CD4-positive, alpha-beta memory T cell (primary cell): Measurements from ENCODE around the gene ALKBH1. TPM values are rescaled to one million over a fixed set of nuclear protein-coding genes. Genes with fewer than 3 reads are reported as not detected.
"Not testable (repeated sequence)": the region's sequence is repeated elsewhere in the genome, so short reads cannot be mapped to it uniquely, and the experiment has no call there.

ENCODE experiments used
- CTCF ChIA-PET: fragments of 350-600 bp; sonication (Branson Sonifier 250); formaldehyde crosslinking; loops from one replicate; lab custom pipeline; 2021; ENCODE audit warnings: inconsistent platforms; ENCODE audit not compliant: partially characterized antibody; lab: Charles Lee
- POLR2A ChIA-PET: fragments of 350-600 bp; sonication (Branson Sonifier 250); formaldehyde crosslinking; loops from one replicate; lab custom pipeline; 2021; ENCODE audit not compliant: partially characterized antibody; lab: Charles Lee
- DNase-seq, 5 donors: peaks; one replicate each; pipeline versions ENCODE4 v3.0.0 to v3.0.0-alpha.2; 2020 to 2022; ENCODE audit warnings: mixed read lengths in 1 of 5
- H3K27ac ChIP-seq: one replicate; pipeline ENCODE4 v1.7.0; 2013; ENCODE audit warnings: low read depth, low read length
- H3K27me3 ChIP-seq: 2 replicates; pipeline ENCODE4 v1.7.0; 2013; ENCODE audit warnings: mild to moderate bottlenecking, low read length, moderate library complexity; ENCODE audit not compliant: insufficient read depth
- H3K36me3 ChIP-seq: 2 replicates; pipeline ENCODE4 v1.7.0; 2013; ENCODE audit warnings: mild to moderate bottlenecking, low read length, moderate library complexity; ENCODE audit not compliant: insufficient read depth
- H3K4me1 ChIP-seq: 2 replicates; pipeline ENCODE4 v1.7.0; 2013; ENCODE audit warnings: mild to moderate bottlenecking, low read length, moderate library complexity; ENCODE audit not compliant: insufficient read depth
- H3K4me3 ChIP-seq, 2 donors: one replicate each; pipeline ENCODE4 v1.7.0; 2013; ENCODE audit warnings: low read length in 2 of 2, mild to moderate bottlenecking in 1 of 2
- H3K9me3 ChIP-seq, 2 donors: one replicate each; pipeline ENCODE4 v1.7.0; 2013; ENCODE audit warnings: low read length in 2 of 2, control low read depth in 1 of 2; ENCODE audit not compliant: control insufficient read depth in 1 of 2
- H3K27ac Mint-ChIP-seq, 7 donors: one replicate each; pipeline ENCODE4 v1.8.0; 2020 to 2021; ENCODE audit warnings: mixed read lengths in 7 of 7, mild to moderate bottlenecking in 6 of 7, inconsistent platforms in 3 of 7, moderate library complexity in 3 of 7
- H3K27me3 Mint-ChIP-seq, 2 donors: one replicate each; pipeline ENCODE4 v1.8.0; 2020 to 2021; ENCODE audit warnings: mixed read lengths in 2 of 2
- H3K36me3 Mint-ChIP-seq, 2 donors: one replicate each; pipeline ENCODE4 v1.8.0; 2020 to 2021; ENCODE audit warnings: mixed read lengths in 2 of 2, inconsistent platforms in 1 of 2, mild to moderate bottlenecking in 1 of 2
- H3K4me1 Mint-ChIP-seq, 4 donors: one replicate each; pipeline ENCODE4 v1.8.0; 2020 to 2021; ENCODE audit warnings: mixed read lengths in 4 of 4, mild to moderate bottlenecking in 1 of 4
- H3K4me3 Mint-ChIP-seq, 8 donors: one replicate each; pipeline ENCODE4 v1.8.0; 2020 to 2021; ENCODE audit warnings: mixed read lengths in 8 of 8, mild to moderate bottlenecking in 7 of 8, moderate library complexity in 6 of 8, inconsistent platforms in 3 of 8
- H3K9me3 Mint-ChIP-seq, 8 donors: one replicate each; pipeline ENCODE4 v1.8.0; 2020 to 2021; ENCODE audit warnings: mixed read lengths in 8 of 8, mild to moderate bottlenecking in 5 of 8, inconsistent platforms in 3 of 8, moderate library complexity in 1 of 8
- intact Hi-C: fragments of 100-400 bp; cut with micrococcal nuclease; formaldehyde crosslinking; loops from one replicate; pipeline ENCODE4 v1.15.1; 2023
- polyA plus RNA-seq, 2 donors: library from polyadenylated mRNA; unstranded; fragments of 300-500 nt; fragmentation: Illumina TruSeq; gene quantifications; one replicate each; pipeline ENCODE4 v1.2.3, GENCODE V29; 2021
- total RNA-seq, 2 experiments: library from RNA; stranded (reverse); gene quantifications; one replicate each; pipeline ENCODE4 v1.2.3, GENCODE V29; 2021

ALKBH1 gene
- total RNA-seq (10 to 100 TPM; 16.2 to 20.1 TPM), polyA plus RNA-seq (1 to 10 TPM; 5.8 to 9.7 TPM)

GRCh38 chr14:77707724-77708408, at the start of gene ALKBH1, which contains the start of gene SLIRP:
Gene ALKBH1, minus strand, starts transcription at chr14:77708023. Its CDS starts 19 bp downstream, at chr14:77708004.
Gene SLIRP, plus strand, starts transcription at chr14:77708103. Its CDS starts 9 bp downstream, at chr14:77708112.
- POLR2A ChIA-PET: interaction anchor here (0.9 to 2.0 kb wide), 8 partner anchors 11 to 387 kb away, joined by 3 to 15 read pairs (median 3); partner anchors contain the start of genes GSTZ1, POMT2, SAMD15 and SNW1
- Mint-ChIP-seq H3K4me3 (peak within 1 kb of the TSS; percentile 95 to 100 (median 98)), H3K27me3 (no peaks in the 10 kb centered on the region), H3K36me3 (peaks cover 17 to 47% of the 10 kb centered on the region in 2 donors), H3K4me1 (peaks cover 26 to 49% (median 38%) of the 10 kb centered on the region in 4 donors), H3K9me3 (peaks cover 0 to 5% (median 0%) of the 10 kb centered on the region in 8 donors), H3K27ac (peak within 1 kb of the TSS; percentile 83 to 99 (median 96))
- Histone ChIP-seq H3K4me3 (peak within 1 kb of the TSS; percentile 90 to 97), H3K9me3 (no peaks in the 10 kb centered on the region), H3K4me1 (peaks cover 33% of the 10 kb centered on the region), H3K27ac (peak within 1 kb of the TSS; percentile 80), H3K27me3 (no peaks in the 10 kb centered on the region), H3K36me3 (peaks cover 28% of the 10 kb centered on the region)
- CTCF ChIA-PET: interaction anchor here (1.0 kb wide), 1 partner anchor 13 kb away, joined by 3 read pairs; no protein-coding TSS in a partner anchor
- intact Hi-C loops: loop anchor here (1.0 to 10.0 kb wide), 7 partner anchors 53 to 386 kb away; partner anchors contain the start of genes ADCK1, GSTZ1, POMT2 and SAMD15
- DNase-seq: peak; percentile 87 to 91 (median 87)

GRCh38 chr14:77752799-77753516, 45.1 kb upstream of the ALKBH1 start:
- H3K4me3 Mint-ChIP-seq: peak overlapping the region in 1 of 8 donors; percentile 4

GRCh38 chr14:77752266-77752665, 44.4 kb upstream of the ALKBH1 start:
- Mint-ChIP-seq H3K27ac (peak overlapping the region in 1 of 7 donors; percentile 1), H3K4me1 (peaks cover 15 to 54% (median 36%) of the 10 kb centered on the region in 4 donors), H3K27me3 (no peaks in the 10 kb centered on the region), H3K36me3 (peaks cover 43 to 59% of the 10 kb centered on the region in 2 donors), H3K9me3 (peaks cover 0 to 2% (median 0%) of the 10 kb centered on the region in 8 donors), H3K4me3 (no peak overlapping the region)
- peaks cover 50% of the 10 kb centered on the region for H3K36me3 ChIP-seq
- H3K27me3 ChIP-seq: no peaks in the 10 kb centered on the region
- no peak overlapping the region for H3K27ac ChIP-seq
- DNase-seq: no peak
- ChIA-PET POLR2A (interaction anchor here (2.2 kb wide), 1 partner anchor 8 kb away, joined by 7 read pairs; the partner anchor contains the start of gene SNW1), CTCF (interaction anchor here (1.4 kb wide), 1 partner anchor 65 kb away, joined by 3 read pairs; no protein-coding TSS in a partner anchor)
- H3K4me1 ChIP-seq: peaks cover 30% of the 10 kb centered on the region
- intact Hi-C loops: no loop called here
- no peak overlapping the region for H3K4me3 ChIP-seq
- no peaks in the 10 kb centered on the region for H3K9me3 ChIP-seq

More at GRCh38 chr14:77752799-77753516, 45.1 kb upstream of the ALKBH1 start:
- no peak overlapping the region for H3K27ac ChIP-seq
- no peak overlapping the region for H3K4me3 ChIP-seq
- H3K9me3 Mint-ChIP-seq: peaks cover 0 to 2% (median 0%) of the 10 kb centered on the region in 8 donors
- peaks cover 21 to 61% (median 43%) of the 10 kb centered on the region in 4 donors for H3K4me1 Mint-ChIP-seq
- H3K4me1 ChIP-seq: peaks cover 37% of the 10 kb centered on the region
- ChIA-PET CTCF (interaction anchor here (1.4 kb wide), 1 partner anchor 64 kb away, joined by 3 read pairs; no protein-coding TSS in a partner anchor), POLR2A (interaction anchor here (2.2 kb wide), 1 partner anchor 8 kb away, joined by 7 read pairs; the partner anchor contains the start of gene SNW1)
- peaks cover 41 to 62% of the 10 kb centered on the region in 2 donors for H3K36me3 Mint-ChIP-seq
- peak overlapping the region in 2 of 7 donors; percentile 1 to 59 for H3K27ac Mint-ChIP-seq
- H3K36me3 ChIP-seq: peaks cover 50% of the 10 kb centered on the region
- no peaks in the 10 kb centered on the region for H3K27me3 Mint-ChIP-seq
- intact Hi-C loops: no loop called here
- DNase-seq: no peak
- no peaks in the 10 kb centered on the region for H3K27me3 ChIP-seq
- no peaks in the 10 kb centered on the region for H3K9me3 ChIP-seq

GRCh38 chr14:77747425-77747824, 39.6 kb upstream of the ALKBH1 start:
- POLR2A ChIA-PET, H3K4me3 ChIP-seq, H3K27me3 ChIP-seq, H3K4me1 ChIP-seq, H3K27me3 Mint-ChIP-seq, DNase-seq, H3K9me3 ChIP-seq, H3K27ac Mint-ChIP-seq, intact Hi-C loops, H3K4me3 Mint-ChIP-seq, CTCF ChIA-PET, H3K9me3 Mint-ChIP-seq, H3K27ac ChIP-seq: not testable (repeated sequence)
- H3K4me1 Mint-ChIP-seq: peaks cover 17 to 38% (median 30%) of the 10 kb centered on the region in 4 donors
- peaks cover 40% of the 10 kb centered on the region for H3K36me3 ChIP-seq
- H3K36me3 Mint-ChIP-seq: peaks cover 51 to 64% of the 10 kb centered on the region in 2 donors

- intact Hi-C loops: no loop called here
- H3K4me3 Mint-ChIP-seq: no peak overlapping the region
- H3K27me3 ChIP-seq: no peaks in the 10 kb centered on the region
- H3K36me3 Mint-ChIP-seq: peaks cover 44 to 65% of the 10 kb centered on the region in 2 donors
- H3K36me3 ChIP-seq: peaks cover 29% of the 10 kb centered on the region
- no peaks in the 10 kb centered on the region for H3K27me3 Mint-ChIP-seq
- H3K9me3 ChIP-seq: no peaks in the 10 kb centered on the region
- H3K4me1 Mint-ChIP-seq: peaks cover 20 to 43% (median 33%) of the 10 kb centered on the region in 4 donors
- DNase-seq: no peak
- H3K4me1 ChIP-seq: no peaks in the 10 kb centered on the region
- ChIA-PET CTCF (no interaction called here), POLR2A (interaction anchor here (0.6 to 1.2 kb wide), 2 partner anchors 12 to 1581 kb away, joined by 3 to 4 read pairs; no protein-coding TSS in a partner anchor)
- no peak overlapping the region for H3K27ac ChIP-seq
- H3K27ac Mint-ChIP-seq: peak overlapping the region in 4 of 7 donors; percentile 0 to 89 (median 46)
- no peak overlapping the region for H3K4me3 ChIP-seq
- peaks cover 0 to 2% (median 0%) of the 10 kb centered on the region in 8 donors for H3K9me3 Mint-ChIP-seq
These were observed 38.4 kb upstream of the ALKBH1 start for GRCh38 chr14:77746064-77746702.

- H3K4me1 Mint-ChIP-seq: peaks cover 26 to 55% (median 38%) of the 10 kb centered on the region in 4 donors
- peak overlapping the region in 4 of 7 donors; percentile 5 to 72 (median 25) for H3K27ac Mint-ChIP-seq
These were observed 33.6 kb upstream of the ALKBH1 start for GRCh38 chr14:77741438-77741837.

More at GRCh38 chr14:77741438-77741837, 33.6 kb upstream of the ALKBH1 start:
- Mint-ChIP-seq H3K36me3 (peaks cover 29 to 63% of the 10 kb centered on the region in 2 donors), H3K4me3 (peak overlapping the region in 1 of 8 donors; percentile 2), H3K9me3 (no peaks in the 10 kb centered on the region), H3K27me3 (no peaks in the 10 kb centered on the region)
- H3K4me3 ChIP-seq: no peak overlapping the region
- no peaks in the 10 kb centered on the region for H3K9me3 ChIP-seq
- CTCF ChIA-PET: no interaction called here
- H3K27ac ChIP-seq: no peak overlapping the region
- peaks cover 29% of the 10 kb centered on the region for H3K36me3 ChIP-seq
- POLR2A ChIA-PET: interaction anchor here (0.6 to 1.6 kb wide), 2 partner anchors 19 to 20 kb away, joined by 3 to 5 read pairs; partner anchors contain the start of gene SNW1
- no peak for DNase-seq
- intact Hi-C loops: no loop called here
- H3K27me3 ChIP-seq: no peaks in the 10 kb centered on the region
- H3K4me1 ChIP-seq: peaks cover 11% of the 10 kb centered on the region
